Body of pancreas (tissue), 4 donors: Measurements from ENCODE around the gene CFAP57. TPM values are rescaled to one million over a fixed set of nuclear protein-coding genes. Genes with fewer than 3 reads are reported as not detected.
"Not testable (repeated sequence)": the region's sequence is repeated elsewhere in the genome, so short reads cannot be mapped to it uniquely, and the experiment has no call there.

ENCODE experiments used
- ATAC-seq: fragments of 150-250 bp; one replicate; pipeline ENCODE4 v1.9.1; 2016
- DNase-seq, 4 donors: peaks; one replicate each; pipeline ENCODE4 v3.0.0-alpha.2; 2019
- H3K27ac ChIP-seq, 4 donors: fragments of 200-600 bp; sonication (generic); 1 replicate in 3 of 4; 2 replicates in 1 of 4; pipeline versions ENCODE4 v1.5.1 to v1.6.1; 2016 to 2019; ENCODE audit warnings: mild to moderate bottlenecking in 1 of 4, mixed read lengths in 1 of 4, moderate library complexity in 1 of 4
- H3K27me3 ChIP-seq, 2 donors: fragments of 200-600 bp; sonication (generic); one replicate each; pipeline ENCODE4 v1.6.0; 2016; ENCODE audit warnings: mild to moderate bottlenecking in 1 of 2
- H3K36me3 ChIP-seq, 2 donors: fragments of 200-600 bp; sonication (generic); replicated peaks in 1 of 2; 2 replicates each; pipeline ENCODE4 v1.5.1; 2016; ENCODE audit warnings: low read depth in 2 of 2; ENCODE audit not compliant: insufficient read depth in 1 of 2
- H3K4me1 ChIP-seq: fragments of 200-600 bp; sonication (generic); one replicate; pipeline ENCODE4 v1.6.0; 2016
- H3K4me3 ChIP-seq, 2 donors: fragments of 200-600 bp; sonication (generic); 1 replicate in 1 of 2; 2 replicates in 1 of 2; pipeline ENCODE4 v1.5.1; 2016 to 2019
- H3K9me3 ChIP-seq, 3 donors: fragments of 200-600 bp; sonication (generic); 1 replicate in 2 of 3; 2 replicates in 1 of 3; pipeline ENCODE4 v1.5.1; 2016
- POLR2A ChIP-seq, 3 donors: fragments of 450-650 bp; IDR thresholded peaks; one replicate each; pipeline ENCODE4 v1.6.1; 2016; ENCODE audit warnings: antibody characterized with exemption in 3 of 3, mild to moderate bottlenecking in 2 of 3
- WGBS, 2 donors: methylation state at CpG; one replicate each; pipeline ENCODE4 v1.1.5; 2017; 5-methylcytosine and 5-hydroxymethylcytosine counted together
- intact Hi-C: fragments of 100-400 bp; cut with DNase I; formaldehyde crosslinking; loops from one replicate; pipeline ENCODE4 v1.15.1; 2023
- total RNA-seq, 2 donors: library from RNA; depleted of rRNA; stranded (reverse); fragments of >200 nt; gene quantifications; one replicate each; pipeline ENCODE4 v1.1.0, GENCODE V29; 2016
- TF ChIP-seq, protein P1 (sequence below), 7 experiments: fragments of 450-650 bp in 4 of 7; fragments of 200-600 bp in 3 of 7; sonication (generic) in 3 of 7; IDR thresholded peaks; one replicate each; pipeline ENCODE4 v1.5.1; 2016 to 2019; ENCODE audit warnings: antibody characterized with exemption in 7 of 7

The CFAP57 gene
- total RNA-seq, 2 donors from 2014 or later: 0.26 to 1.3 TPM

- 94 to 95% methylated on average over 3 of the region's 3 CpGs for WGBS, 2 donors
- Histone ChIP-seq H3K4me3 (no peak overlapping the region), H3K27ac (no peak overlapping the region), H3K27me3 (no peaks in the 10 kb centered on the region), H3K9me3 (no peaks in the 10 kb centered on the region), H3K4me1 (peaks cover 9% of the 10 kb centered on the region), H3K36me3 (no peaks in the 10 kb centered on the region)
- DNase-seq (no peak), ATAC-seq (no peak)
- intact Hi-C loops: no loop called here
- TF ChIP-seq, protein P1, sequence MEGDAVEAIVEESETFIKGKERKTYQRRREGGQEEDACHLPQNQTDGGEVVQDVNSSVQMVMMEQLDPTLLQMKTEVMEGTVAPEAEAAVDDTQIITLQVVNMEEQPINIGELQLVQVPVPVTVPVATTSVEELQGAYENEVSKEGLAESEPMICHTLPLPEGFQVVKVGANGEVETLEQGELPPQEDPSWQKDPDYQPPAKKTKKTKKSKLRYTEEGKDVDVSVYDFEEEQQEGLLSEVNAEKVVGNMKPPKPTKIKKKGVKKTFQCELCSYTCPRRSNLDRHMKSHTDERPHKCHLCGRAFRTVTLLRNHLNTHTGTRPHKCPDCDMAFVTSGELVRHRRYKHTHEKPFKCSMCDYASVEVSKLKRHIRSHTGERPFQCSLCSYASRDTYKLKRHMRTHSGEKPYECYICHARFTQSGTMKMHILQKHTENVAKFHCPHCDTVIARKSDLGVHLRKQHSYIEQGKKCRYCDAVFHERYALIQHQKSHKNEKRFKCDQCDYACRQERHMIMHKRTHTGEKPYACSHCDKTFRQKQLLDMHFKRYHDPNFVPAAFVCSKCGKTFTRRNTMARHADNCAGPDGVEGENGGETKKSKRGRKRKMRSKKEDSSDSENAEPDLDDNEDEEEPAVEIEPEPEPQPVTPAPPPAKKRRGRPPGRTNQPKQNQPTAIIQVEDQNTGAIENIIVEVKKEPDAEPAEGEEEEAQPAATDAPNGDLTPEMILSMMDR (IDR thresholded peaks at IDR 0.05): no peak
- TF ChIP-seq POLR2A (IDR thresholded peaks at IDR 0.05): no peak
These were observed 31.7 kb downstream of the CFAP57 start for GRCh38 chr1:43203859-43204258.

DNA sequence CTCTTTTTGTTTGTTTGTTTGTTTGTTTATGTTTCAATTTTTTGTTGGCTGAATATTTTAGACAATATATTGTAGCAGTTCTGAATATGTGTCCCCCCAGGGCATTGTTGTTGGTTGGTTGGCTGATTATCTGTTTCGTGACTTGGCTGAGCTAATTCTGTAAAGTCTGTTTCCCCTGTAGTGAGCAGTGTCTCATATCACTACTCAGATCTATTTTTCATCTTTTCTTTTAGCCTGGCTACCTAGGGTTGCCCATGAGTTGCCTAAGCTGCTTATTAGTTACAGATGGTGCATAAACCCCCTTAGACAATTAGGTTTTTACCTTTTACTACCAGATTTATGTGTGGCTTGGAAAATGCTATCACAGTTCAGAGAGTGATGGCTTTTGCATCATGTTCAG is 32.3 kb downstream of the CFAP57 start:
- no peak for TF ChIP-seq POLR2A (IDR thresholded peaks at IDR 0.05)
- TF ChIP-seq, protein P1 (IDR thresholded peaks at IDR 0.05): no peak
- H3K4me3 ChIP-seq: no peak overlapping the region
- H3K27ac ChIP-seq: no peak overlapping the region
- WGBS, 2 donors: 88 to 94% methylated on average over 1 of the region's 1 CpG
- DNase-seq: no peak
- no peaks in the 10 kb centered on the region for H3K9me3 ChIP-seq
- no peaks in the 10 kb centered on the region for H3K27me3 ChIP-seq
- no peaks in the 10 kb centered on the region for H3K36me3 ChIP-seq
- intact Hi-C loops: no loop called here
- no peak for ATAC-seq
- H3K4me1 ChIP-seq: peaks cover 9% of the 10 kb centered on the region

DNA sequence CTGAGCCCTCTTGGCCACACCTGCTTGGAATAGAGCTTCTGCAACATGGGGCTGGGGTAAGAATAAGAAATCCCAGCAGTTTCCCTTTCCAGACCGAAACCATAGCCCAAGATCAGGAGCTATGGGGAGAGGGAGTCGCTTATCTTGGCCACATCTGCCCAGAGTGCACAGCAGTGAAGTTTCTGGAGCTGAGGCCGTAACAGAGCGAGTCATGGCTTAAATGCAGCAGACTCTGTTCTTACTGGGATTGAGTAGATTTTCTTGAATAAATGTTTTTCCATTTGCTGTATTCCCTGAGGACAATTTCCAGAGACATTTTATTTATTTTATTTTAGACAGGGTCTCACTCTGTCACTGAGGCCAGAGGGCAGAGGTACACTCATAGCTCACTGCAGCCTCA is 33.5 kb downstream of the CFAP57 start:
- Histone ChIP-seq H3K27ac (no peak overlapping the region), H3K9me3 (no peaks in the 10 kb centered on the region), H3K36me3 (no peaks in the 10 kb centered on the region), H3K4me1 (peaks cover 9% of the 10 kb centered on the region), H3K27me3 (no peaks in the 10 kb centered on the region), H3K4me3 (no peak overlapping the region)
- no peak for TF ChIP-seq POLR2A (IDR thresholded peaks at IDR 0.05)
- TF ChIP-seq, protein P1 (IDR thresholded peaks at IDR 0.05): no peak
- DNase-seq (no peak), ATAC-seq (no peak)
- intact Hi-C loops: no loop called here
- 94 to 95% methylated on average over 4 of the region's 4 CpGs for WGBS, 2 donors

- WGBS, 2 donors: 34 to 46% methylated on average over 10 of the region's 10 CpGs
- H3K27ac ChIP-seq: peak overlapping the region in 2 of 4 donors; percentile 28 to 60
- no peaks in the 10 kb centered on the region for H3K9me3 ChIP-seq
- no peak overlapping the region for H3K4me3 ChIP-seq
- intact Hi-C loops: no loop called here
- H3K4me1 ChIP-seq: peaks cover 9% of the 10 kb centered on the region
- no peaks in the 10 kb centered on the region for H3K27me3 ChIP-seq
- no peaks in the 10 kb centered on the region for H3K36me3 ChIP-seq
- no peak for TF ChIP-seq POLR2A (IDR thresholded peaks at IDR 0.05)
- TF ChIP-seq, protein P1 (IDR thresholded peaks at IDR 0.05): no peak
- DNase-seq (peak in 3 of 4 donors; percentile 21 to 43 (median 33)), ATAC-seq (peak; percentile 92)
These were observed 34.6 kb downstream of the CFAP57 start for GRCh38 chr1:43206600-43207228.

DNA sequence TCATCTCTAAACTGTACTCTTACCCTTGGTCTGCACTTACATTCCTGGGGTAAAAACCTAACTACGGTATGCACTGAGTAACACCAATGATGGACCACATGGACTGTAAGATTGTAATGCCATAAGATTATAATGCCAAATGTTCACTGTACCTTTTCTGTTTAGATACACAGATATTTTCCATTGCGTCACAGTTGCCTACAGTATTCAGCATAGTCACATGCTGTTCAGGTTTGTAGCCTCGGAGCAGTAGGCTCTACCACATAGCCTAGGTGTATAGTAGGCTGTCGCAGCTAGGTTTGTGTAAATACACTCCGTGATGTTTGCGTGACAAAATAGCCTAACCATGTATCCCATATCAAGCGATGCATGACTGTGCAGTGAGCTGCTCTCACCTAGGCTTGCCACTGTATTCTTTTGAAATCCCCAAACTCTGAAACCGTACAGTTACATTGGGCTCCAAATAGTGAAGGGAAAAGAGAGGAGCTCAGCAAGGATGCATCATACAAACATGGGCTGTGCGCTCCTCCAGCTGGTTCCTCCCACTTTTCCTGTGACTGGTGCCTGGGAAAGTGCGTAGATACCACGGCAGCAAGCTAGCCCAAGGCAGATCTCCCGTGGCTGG is 35.2 kb downstream of the CFAP57 start:
- Histone ChIP-seq H3K36me3 (no peaks in the 10 kb centered on the region), H3K4me3 (no peak overlapping the region), H3K9me3 (no peaks in the 10 kb centered on the region), H3K27ac (peak overlapping the region in 2 of 4 donors; percentile 28 to 60), H3K4me1 (peaks cover 9% of the 10 kb centered on the region), H3K27me3 (no peaks in the 10 kb centered on the region)
- intact Hi-C loops: no loop called here
- ATAC-seq: no peak
- TF ChIP-seq, protein P1 (IDR thresholded peaks at IDR 0.05): no peak
- TF ChIP-seq POLR2A (IDR thresholded peaks at IDR 0.05): no peak
- 81 to 89% methylated on average over 12 of the region's 12 CpGs for WGBS, 2 donors
- DNase-seq: no peak

GRCh38 chr1:43208277-43208676 is 36.1 kb downstream of the CFAP57 start:
- WGBS, 2 donors: 91 to 96% methylated on average over 8 of the region's 8 CpGs
- H3K36me3 ChIP-seq, H3K4me3 ChIP-seq, DNase-seq, ATAC-seq, intact Hi-C loops, H3K4me1 ChIP-seq, H3K27me3 ChIP-seq, H3K9me3 ChIP-seq, H3K27ac ChIP-seq: not testable (repeated sequence)
